K562 (cell line): ENCODE data around the gene AGAP1. TPM values are rescaled to one million over a fixed set of nuclear protein-coding genes. Genes with fewer than 3 reads are reported as not detected.

ENCODE experiments used
- ATAC-seq: fragments of 200-7000 bp; cut with Tn5 transposase; 3 replicates; pipeline ENCODE4 v1.9.1; 2020; ENCODE audit warnings: moderate library complexity
- BruUV-seq: library from RNA; stranded (reverse); fragments of 400-500 nt; replicated peaks from 2 replicates; lab custom pipeline; 2021; lab: Mats Ljungman, UMichigan
- CTCF ChIA-PET: fragments of 300-600 bp; formaldehyde crosslinking; extraction: SDS; loops from one replicate; lab custom pipeline; 2021; ENCODE audit warnings: low intra/inter-chr PET ratio; lab: Yijun Ruan, JAX
- POLR2A ChIA-PET: fragments of 300-600, 350-650 bp; sonication (Branson Sonifier 250); formaldehyde crosslinking; extraction: SDS; loops from one replicate; lab custom pipeline; 2021; ENCODE audit warnings: antibody characterized with exemption, inconsistent platforms; lab: Yijun Ruan, JAX
- DNase-seq, 4 experiments: peaks; one replicate each; pipeline versions ENCODE4 v3.0.0 to v3.0.0-alpha.2; 2011 to 2018; ENCODE audit warnings: low spot score in 3 of 4, mixed read lengths in 3 of 4; ENCODE audit errors: extremely low read depth in 1 of 4
- FAIRE-seq: peaks from 2 replicates; lab custom pipeline; 2011; peaks lifted over from hg19 to GRCh38; lab: Jason Lieb, UNC
- H2AFZ ChIP-seq: 2 replicates; pipeline ENCODE4 v1.6.0; 2011; ENCODE audit warnings: low read depth, low read length, control low read depth, inconsistent platforms
- H3K27ac ChIP-seq: fragments of 200-600 bp; 3 replicates; pipeline ENCODE4 v1.8.0; 2011; ENCODE audit warnings: low read depth, mild to moderate bottlenecking, control low read depth, inconsistent platforms, low read length, moderate library complexity, mixed read lengths; ENCODE audit errors: extremely low read depth
- H3K27me3 ChIP-seq, 2 experiments: fragments of 300-600 bp in 1 of 2; 2 replicates in 1 of 2; 3 replicates in 1 of 2; pipeline versions ENCODE4 v1.6.0 to v1.8.0; 2011; ENCODE audit warnings: inconsistent platforms in 2 of 2, low read length in 2 of 2, mild to moderate bottlenecking in 1 of 2, mixed read lengths in 1 of 2, moderate library complexity in 1 of 2; ENCODE audit not compliant: control insufficient read depth in 2 of 2, insufficient read depth in 2 of 2
- H3K36me3 ChIP-seq: fragments of 300-600 bp; 3 replicates; pipeline ENCODE4 v1.8.0; 2011; ENCODE audit warnings: mild to moderate bottlenecking, low read length, inconsistent platforms; ENCODE audit not compliant: control insufficient read depth, insufficient read depth
- H3K4me1 ChIP-seq, 2 experiments: fragments of 200-600 bp in 1 of 2; replicated peaks in 1 of 2; 2 replicates in 1 of 2; 3 replicates in 1 of 2; pipeline versions ENCODE4 v1.5.1 to v1.8.0; 2011; ENCODE audit warnings: inconsistent platforms in 2 of 2, low read length in 2 of 2, mild to moderate bottlenecking in 1 of 2, mixed read lengths in 1 of 2, moderate library complexity in 1 of 2; ENCODE audit not compliant: control insufficient read depth in 2 of 2, insufficient read depth in 2 of 2
- H3K4me2 ChIP-seq: 2 replicates; pipeline ENCODE4 v1.6.1; 2011; ENCODE audit warnings: low read length, control low read depth, inconsistent platforms, mixed read lengths; ENCODE audit not compliant: insufficient read depth
- H3K4me3 ChIP-seq: fragments of 200-600 bp; sonication (generic), shearing (Covaris generic); 2 replicates; pipeline ENCODE4 v1.5.1; 2016; ENCODE audit warnings: control low read depth, inconsistent platforms
- H3K79me2 ChIP-seq: fragments of 200-600 bp; 3 replicates; pipeline ENCODE4 v1.8.0; 2011; ENCODE audit warnings: low read length, inconsistent platforms; ENCODE audit not compliant: control insufficient read depth, insufficient read depth
- H3K9ac ChIP-seq, 2 experiments: 2 replicates each; pipeline versions ENCODE4 v1.6.0 to v1.6.1; 2011; ENCODE audit warnings: low read depth in 2 of 2, low read length in 2 of 2, control low read depth in 1 of 2, inconsistent platforms in 1 of 2, mild to moderate bottlenecking in 1 of 2, mixed read lengths in 1 of 2; ENCODE audit not compliant: insufficient read depth in 1 of 2
- H3K9me1 ChIP-seq: one replicate; pipeline ENCODE4 v1.6.0; 2011; ENCODE audit warnings: inconsistent platforms, mild to moderate bottlenecking, low read length, moderate library complexity; ENCODE audit not compliant: control insufficient read depth, insufficient read depth
- H3K9me3 ChIP-seq: replicated peaks from 2 replicates; pipeline ENCODE4 v1.5.1; 2011; ENCODE audit warnings: low read depth, low read length, inconsistent platforms; ENCODE audit not compliant: control insufficient read depth, insufficient read depth
- H4K20me1 ChIP-seq: replicated peaks from 2 replicates; pipeline ENCODE4 v1.6.1; 2011; ENCODE audit warnings: low read length, inconsistent platforms, mixed read lengths; ENCODE audit not compliant: control insufficient read depth, insufficient read depth
- ARID3B ChIP-seq: fragments of 250-450 bp; sonication (Bioruptor Pico); IDR thresholded peaks from 2 replicates; pipeline ENCODE4 v1.4.0; 2020; ENCODE audit warnings: borderline replicate concordance
- CBFA2T3 ChIP-seq: fragments of 450-650 bp; IDR thresholded peaks from 2 replicates; pipeline ENCODE4 v1.6.1; 2017
- CREB1 ChIP-seq, 2 experiments: sonication (generic) in 1 of 2; formaldehyde crosslinking in 1 of 2; IDR thresholded peaks; 2 replicates each; pipeline versions ENCODE4 v1.6.1 to v1.8.0; 2012 to 2022; ENCODE audit warnings: inconsistent platforms in 1 of 2, mild to moderate bottlenecking in 1 of 2, missing genetic modification reagents in 1 of 2, moderate library complexity in 1 of 2
- ELK1 ChIP-seq: sonication (generic); formaldehyde crosslinking; IDR thresholded peaks from 2 replicates; pipeline ENCODE4 v1.8.1; 2022; ENCODE audit warnings: missing genetic modification reagents
- ELK3 ChIP-seq: fragments of 450-650 bp; formaldehyde crosslinking; IDR thresholded peaks from 2 replicates; pipeline ENCODE4 v1.4.0; 2020; ENCODE audit warnings: mild to moderate bottlenecking
- HBP1 ChIP-seq: fragments of 450-650 bp; formaldehyde crosslinking; IDR thresholded peaks from 2 replicates; pipeline ENCODE4 v1.4.0; 2022; ENCODE audit warnings: missing genetic modification characterization
- HMGXB4 ChIP-seq: sonication (generic); formaldehyde crosslinking; IDR thresholded peaks from 2 replicates; pipeline ENCODE4 v1.8.1; 2023; ENCODE audit warnings: mild to moderate bottlenecking, missing genetic modification reagents
- PTTG1 ChIP-seq: fragments of 450-650 bp; IDR thresholded peaks from 2 replicates; pipeline ENCODE4 v1.6.1; 2016; ENCODE audit warnings: low read depth, mild to moderate bottlenecking, missing genetic modification characterization, missing compliant biosample characterization
- SIN3A ChIP-seq, 2 experiments: fragments of 150-350 bp in 1 of 2; IDR thresholded peaks; 2 replicates each; pipeline ENCODE4 v1.6.1; 2011 to 2016; ENCODE audit warnings: borderline replicate concordance in 2 of 2, low read depth in 2 of 2, low read length in 2 of 2, mild to moderate bottlenecking in 2 of 2, moderate library complexity in 2 of 2; ENCODE audit not compliant: control insufficient read depth in 1 of 2
- SREBF2 ChIP-seq: sonication (generic); formaldehyde crosslinking; IDR thresholded peaks from 2 replicates; pipeline ENCODE4 v1.4.0; 2020; ENCODE audit warnings: mild to moderate bottlenecking, missing genetic modification reagents
- ZFX ChIP-seq: sonication (generic); formaldehyde crosslinking; IDR thresholded peaks from 2 replicates; pipeline ENCODE4 v1.8.0; 2022; ENCODE audit warnings: mild to moderate bottlenecking, missing genetic modification reagents, moderate library complexity
- ZNF316 ChIP-seq: fragments of 450-650 bp; IDR thresholded peaks from 2 replicates; pipeline ENCODE4 v1.6.1; 2016
- ZNF589 ChIP-seq: fragments of 200-800 bp; sonication (Bioruptor generic); IDR thresholded peaks from 2 replicates; pipeline ENCODE4 v1.6.1; 2016; ENCODE audit warnings: low read depth, missing genetic modification characterization, missing compliant biosample characterization
- WGBS: fragments of 100-300 bp; shearing (Covaris generic); methylation state at CpG from one replicate; pipeline ENCODE4 v1.1.6; 2016; ENCODE audit warnings: low coverage, mixed read lengths; ENCODE audit not compliant: insufficient coverage; ENCODE audit errors: missing lambda C conversion rate; 5-methylcytosine and 5-hydroxymethylcytosine counted together
- in situ Hi-C: fragments of 300-500 bp; cut with MboI; formaldehyde crosslinking; loops from 4 replicates; pipeline ENCODE4 v1.15.0; 2018; ENCODE audit warnings: inconsistent platforms, mixed read lengths
- intact Hi-C: fragments of 100-400 bp; cut with micrococcal nuclease; formaldehyde crosslinking; loops from 2 replicates; pipeline ENCODE4 v1.14.2; 2022
- polyA plus RNA-seq, 8 experiments: library from polyadenylated mRNA; depleted of rRNA in 4 of 8; stranded (reverse) in 5 of 8; unstranded in 3 of 8; fragments of >200 nt; fragmentation: Nextera tagmentation in 2 of 8; fragmentation: Illumina TruSeq in 1 of 8; extraction: Ambion mirVana in 2 of 8; extraction: Trizol in 1 of 8; gene quantifications; 2 replicates each; pipeline versions ENCODE4 v1.2.1 to v1.2.3, GENCODE V29; 2011 to 2014; ENCODE audit warnings: inconsistent platforms in 1 of 8, missing spikeins in 1 of 8
- total RNA-seq, 7 experiments: library from RNA; depleted of rRNA in 6 of 7; stranded (reverse); fragments of >200 nt in 6 of 7; fragmentation: Illumina TruSeq in 2 of 7; extraction: Trizol in 2 of 7; gene quantifications; 2 replicates each; pipeline versions ENCODE4 v1.2.1 to v1.2.3, GENCODE V29; 2011 to 2021; ENCODE audit warnings: low replicate concordance in 1 of 7

The AGAP1 gene
- total and polyA plus RNA-seq, 9 of the 15 experiments (the other 6 are each of a cell fraction or from before 2014, with no cell fraction given): 1.3 to 24.0 (median 10.6) TPM

GRCh38 chr2:235694721-235695601 lies 201.1 kb downstream of the AGAP1 start:
- no peak overlapping the region for H3K9ac ChIP-seq
- no peaks in the 10 kb centered on the region for H3K27me3 ChIP-seq
- H3K36me3 ChIP-seq: no peaks in the 10 kb centered on the region
- H3K4me2 ChIP-seq: no peak overlapping the region
- ChIA-PET POLR2A (interaction anchor here (0.8 to 1.2 kb wide), 2 partner anchors 9 to 19 kb away, joined by 4 read pairs; no protein-coding TSS in a partner anchor), CTCF (no interaction called here)
- no peak overlapping the region for H2AFZ ChIP-seq
- no peak overlapping the region for H3K4me3 ChIP-seq
- peaks cover 43% of the 10 kb centered on the region for H3K79me2 ChIP-seq
- in situ Hi-C loops: no loop called here
- no TSS peak for BruUV-seq
- 56% methylated on average over 15 of the region's 17 CpGs for WGBS
- no peak for DNase-seq
- intact Hi-C loops: no loop called here
- H4K20me1 ChIP-seq: peaks cover 58% of the 10 kb centered on the region
- no peaks in the 10 kb centered on the region for H3K9me3 ChIP-seq
- no peaks in the 10 kb centered on the region for H3K9me1 ChIP-seq
- peaks cover 0 to 12% of the 10 kb centered on the region in 2 experiments; a peak in 4 of 5 replicates for H3K4me1 ChIP-seq
- ATAC-seq: no peak; the same call in 2 of the 3 replicates
- FAIRE-seq: no peak
- no peak overlapping the region for H3K27ac ChIP-seq
- TF ChIP-seq HBP1 (CRISPR knock-in tag) (no peak), PTTG1 (tag) (no peak), CBFA2T3 (no peak), ARID3B (no peak), ZNF316 (no peak), ZNF589 (no peak), ELK3 (CRISPR knock-in tag) (no peak), ELK1 (CRISPR knock-in tag) (no peak), SIN3A (IDR thresholded peaks at IDR 0.05; ENCODE audit: borderline replicate concordance in 2 of 2, control insufficient read depth in 1 of 2, low read depth in 2 of 2, low read length in 2 of 2) (no peak), SREBF2 (CRISPR knock-in tag) (no peak), CREB1 (IDR thresholded peaks at IDR 0.05) (no peak), CREB1 (CRISPR knock-in tag; IDR thresholded peaks at IDR 0.05) (no peak), ZFX (no peak), HMGXB4 (CRISPR knock-in tag) (no peak)
